ENCODE measurements around the gene MAP2K6. TPM values are rescaled to one million over a fixed set of nuclear protein-coding genes. Genes with fewer than 3 reads are reported as not detected.

MAP2K6 gene
- total RNA-seq, 2 experiments from 2014 or later = 14.0 to 14.6 TPM

GRCh38 chr17:69375229-69375628 lies 39.3 kb upstream of the MAP2K6 start:
- H3K9me3 ChIP-seq (ENCODE audit: control insufficient read depth in 1 of 2, insufficient read depth in 1 of 2, low read length in 2 of 2) = no peaks in the 10 kb centered on the region
- no peak for DNase-seq
- Mint-ChIP-seq H3K27ac (no peak overlapping the region), H3K4me1 (ENCODE audit: low read depth) (no peaks in the 10 kb centered on the region), H3K36me3 (ENCODE audit: low read depth) (no peaks in the 10 kb centered on the region), H3K27me3 (no peaks in the 10 kb centered on the region), H3K9me3 (no peaks in the 10 kb centered on the region), H3K4me3 (no peak overlapping the region)
- H3K4me1 ChIP-seq (ENCODE audit: insufficient read depth, low read length) = peaks cover 6% of the 10 kb centered on the region
- no peak overlapping the region for H3K27ac ChIP-seq (ENCODE audit: low read depth in 1 of 2, low read length in 2 of 2)
- intact Hi-C loops (cut with DNase I, micrococcal nuclease) = no loop called here
- no peak overlapping the region for H3K4me3 ChIP-seq (ENCODE audit: low read length)
- H3K27me3 ChIP-seq (ENCODE audit: control insufficient read depth in 1 of 2, insufficient read depth in 2 of 2, low read length in 2 of 2) = no peaks in the 10 kb centered on the region
- TF ChIP-seq CTCF (IDR thresholded peaks at IDR 0.05) = no peak
- ChIA-PET CTCF (no interaction called here), POLR2A (no interaction called here)
- no peak for ATAC-seq (ENCODE audit: poor library complexity)
- H3K36me3 ChIP-seq (ENCODE audit: insufficient read depth, low read length) = no peaks in the 10 kb centered on the region

DNA sequence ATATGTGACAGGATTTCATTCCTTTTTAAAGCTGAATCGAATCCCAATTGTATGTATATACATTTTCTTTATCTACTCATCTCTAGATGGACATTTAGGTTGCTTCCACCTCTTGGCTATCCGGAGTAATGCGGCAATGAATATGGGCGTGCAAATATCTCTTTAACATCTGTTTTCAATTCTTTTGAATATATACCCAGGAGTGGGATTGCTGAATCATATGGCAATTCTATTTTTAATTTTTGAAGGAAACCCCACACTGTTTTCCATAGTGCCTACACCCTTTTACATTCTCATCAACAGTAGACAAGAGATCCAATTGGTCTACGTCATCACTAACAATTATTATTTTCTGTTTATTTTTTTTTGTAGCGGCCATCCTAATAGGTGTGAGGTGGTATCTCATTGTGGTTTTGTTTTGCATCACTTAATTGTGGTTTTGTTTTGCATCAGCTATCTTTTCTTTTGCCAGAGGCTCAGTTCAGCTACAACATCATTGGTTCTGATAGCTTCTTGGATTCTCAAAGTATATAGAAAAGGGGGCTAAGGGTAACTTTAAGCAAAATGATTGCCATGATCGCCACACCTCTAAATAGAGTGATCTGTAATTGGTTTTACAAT lies 25.6 kb upstream of the MAP2K6 start:
- DNase-seq = no peak
- Histone ChIP-seq H3K27me3 (ENCODE audit: control insufficient read depth in 1 of 2, insufficient read depth in 2 of 2, low read length in 2 of 2) (no peaks in the 10 kb centered on the region), H3K36me3 (ENCODE audit: insufficient read depth, low read length) (no peaks in the 10 kb centered on the region), H3K4me1 (ENCODE audit: insufficient read depth, low read length) (no peaks in the 10 kb centered on the region), H3K27ac (ENCODE audit: low read depth in 1 of 2, low read length in 2 of 2) (no peak overlapping the region), H3K4me3 (ENCODE audit: low read length) (no peak overlapping the region), H3K9me3 (ENCODE audit: control insufficient read depth in 1 of 2, insufficient read depth in 1 of 2, low read length in 2 of 2) (no peaks in the 10 kb centered on the region)
- Mint-ChIP-seq H3K4me1 (ENCODE audit: low read depth) (no peaks in the 10 kb centered on the region), H3K9me3 (no peaks in the 10 kb centered on the region), H3K27me3 (peaks cover 12% of the 10 kb centered on the region), H3K36me3 (ENCODE audit: low read depth) (no peaks in the 10 kb centered on the region), H3K27ac (no peak overlapping the region), H3K4me3 (no peak overlapping the region)
- TF ChIP-seq CTCF (IDR thresholded peaks at IDR 0.05) = no peak
- intact Hi-C loops (cut with DNase I, micrococcal nuclease) = no loop called here
- ATAC-seq (ENCODE audit: poor library complexity) = no peak
- CTCF ChIA-PET = no interaction called here
- POLR2A ChIA-PET = no interaction called here

- H3K36me3 ChIP-seq (ENCODE audit: insufficient read depth, low read length) = no peaks in the 10 kb centered on the region
- no peak for ATAC-seq (ENCODE audit: poor library complexity)
- no peaks in the 10 kb centered on the region for H3K4me1 ChIP-seq (ENCODE audit: insufficient read depth, low read length)
- no peak for TF ChIP-seq CTCF (IDR thresholded peaks at IDR 0.05)
- intact Hi-C loops (cut with DNase I, micrococcal nuclease) = loop anchor here (10.0 kb wide), 1 partner anchor 616 kb away; no protein-coding TSS in a partner anchor
- peaks cover 19% of the 10 kb centered on the region for H3K27me3 Mint-ChIP-seq
- no peak overlapping the region for H3K27ac Mint-ChIP-seq
- DNase-seq = no peak
- CTCF ChIA-PET = no interaction called here
- no peaks in the 10 kb centered on the region for H3K36me3 Mint-ChIP-seq (ENCODE audit: low read depth)
- H3K4me1 Mint-ChIP-seq (ENCODE audit: low read depth) = no peaks in the 10 kb centered on the region
- POLR2A ChIA-PET = no interaction called here
- H3K4me3 Mint-ChIP-seq = no peak overlapping the region
- no peak overlapping the region for H3K4me3 ChIP-seq (ENCODE audit: low read length)
- no peaks in the 10 kb centered on the region for H3K27me3 ChIP-seq (ENCODE audit: control insufficient read depth in 1 of 2, insufficient read depth in 2 of 2, low read length in 2 of 2)
- H3K9me3 Mint-ChIP-seq = no peaks in the 10 kb centered on the region
- H3K27ac ChIP-seq (ENCODE audit: low read depth in 1 of 2, low read length in 2 of 2) = no peak overlapping the region
- H3K9me3 ChIP-seq (ENCODE audit: control insufficient read depth in 1 of 2, insufficient read depth in 1 of 2, low read length in 2 of 2) = no peaks in the 10 kb centered on the region
These were observed 23.5 kb upstream of the MAP2K6 start for GRCh38 chr17:69390795-69391501.

All from CD4-positive, alpha-beta T cell (primary cell).